Retinal pigment epithelial cell (primary cell): Measurements from ENCODE around the gene TINAGL1.

Source experiments
- DNase-seq: peaks from one replicate; pipeline ENCODE4 v3.0.0-alpha.2; 2010; ENCODE audit warnings: low read depth
- H3K4me3 ChIP-seq: 2 replicates; pipeline ENCODE4 v1.5.1; 2011; ENCODE audit warnings: mild to moderate bottlenecking, low read length, control low read depth, moderate library complexity
- CTCF ChIP-seq: conservative IDR thresholded peaks from 2 replicates; pipeline ENCODE4 v1.5.1; 2011; ENCODE audit warnings: low read depth, low read length, control low read depth, inconsistent platforms

TINAGL1 gene

GRCh38 chr1:31552489-31552888 is 23.8 kb upstream of the TINAGL1 start:
- H3K4me3 ChIP-seq = no peak overlapping the region
- DNase-seq = no peak
- no peak for TF ChIP-seq CTCF

- TF ChIP-seq CTCF = no peak
- DNase-seq = no peak
- no peak overlapping the region for H3K4me3 ChIP-seq
Observed at GRCh38 chr1:31556481-31557006, 19.8 kb upstream of the TINAGL1 start.

- no peak for TF ChIP-seq CTCF
- no peak for DNase-seq
- no peak overlapping the region for H3K4me3 ChIP-seq
Observed at GRCh38 chr1:31559715-31560114, 16.6 kb upstream of the TINAGL1 start.

GRCh38 chr1:31560394-31560793 is 15.9 kb upstream of the TINAGL1 start:
- no peak for TF ChIP-seq CTCF
- no peak for DNase-seq
- H3K4me3 ChIP-seq = no peak overlapping the region

GRCh38 chr1:31562707-31563360 is 13.5 kb upstream of the TINAGL1 start:
- no peak overlapping the region for H3K4me3 ChIP-seq
- TF ChIP-seq CTCF = no peak
- no peak for DNase-seq

- no peak overlapping the region for H3K4me3 ChIP-seq
- no peak for TF ChIP-seq CTCF
- DNase-seq = no peak
Observed at GRCh38 chr1:31564606-31564989, 11.7 kb upstream of the TINAGL1 start.

GRCh38 chr1:31567956-31568570 is 8.3 kb upstream of the TINAGL1 start:
- DNase-seq = no peak
- TF ChIP-seq CTCF = no peak

More at GRCh38 chr1:31567956-31568570, 8.3 kb upstream of the TINAGL1 start:
- H3K4me3 ChIP-seq = no peak overlapping the region
